HepG2 (cell line): ENCODE measurements around the gene SLC39A8. TPM values are rescaled to one million over a fixed set of nuclear protein-coding genes. Genes with fewer than 3 reads are reported as not detected.

Source experiments
- ATAC-seq: fragments of 200-7000 bp; cut with Tn5 transposase; 3 replicates; pipeline ENCODE4 v1.9.1; 2020; ENCODE audit warnings: mild to moderate bottlenecking, moderate library complexity
- BruUV-seq: library from RNA; stranded (reverse); fragments of 400-500 nt; replicated peaks from 2 replicates; lab custom pipeline; 2021; lab: Mats Ljungman, UMichigan
- CTCF ChIA-PET: fragments of 300-600 bp; formaldehyde crosslinking; extraction: SDS; loops from one replicate; lab custom pipeline; 2021; ENCODE audit warnings: low total read pairs, inconsistent platforms, low intra/inter-chr PET ratio; lab: Yijun Ruan, JAX
- POLR2A ChIA-PET: fragments of 350-600 bp; sonication (Branson Sonifier 250); formaldehyde crosslinking; loops from one replicate; lab custom pipeline; 2020; ENCODE audit warnings: antibody characterized with exemption, inconsistent platforms; lab: Yijun Ruan, JAX
- DNase-seq: peaks from one replicate; pipeline ENCODE4 v3.0.0-alpha.2; 2015; ENCODE audit warnings: low spot score
- FAIRE-seq: peaks from 3 replicates; lab custom pipeline; 2011; peaks lifted over from hg19 to GRCh38; lab: Jason Lieb, UNC
- H2AFZ ChIP-seq: one replicate; pipeline ENCODE4 v1.6.1; 2011; ENCODE audit warnings: low read length, inconsistent platforms
- H3K27ac ChIP-seq: fragments of 300-600 bp; 3 replicates; pipeline ENCODE4 v1.8.0; 2011; ENCODE audit warnings: mixed run types, mild to moderate bottlenecking, mixed read lengths, low read length, inconsistent platforms; ENCODE audit not compliant: insufficient read depth; ENCODE audit errors: extremely low read length
- H3K27me3 ChIP-seq, 2 experiments: fragments of 200-600 bp in 1 of 2; 2 replicates in 1 of 2; 3 replicates in 1 of 2; pipeline versions ENCODE4 v1.6.0 to v1.8.0; 2011; ENCODE audit warnings: low read length in 2 of 2, mild to moderate bottlenecking in 2 of 2, moderate library complexity in 2 of 2, inconsistent platforms in 1 of 2; ENCODE audit not compliant: insufficient read depth in 2 of 2, control insufficient read depth in 1 of 2
- H3K36me3 ChIP-seq, 2 experiments: fragments of 200-600 bp in 1 of 2; replicated peaks in 1 of 2; 2 replicates in 1 of 2; 3 replicates in 1 of 2; pipeline versions ENCODE4 v1.5.1 to v1.8.0; 2011; ENCODE audit warnings: low read length in 2 of 2, inconsistent platforms in 1 of 2; ENCODE audit not compliant: insufficient read depth in 2 of 2, control insufficient read depth in 1 of 2
- H3K4me1 ChIP-seq: 2 replicates; pipeline ENCODE4 v1.5.1; 2012; ENCODE audit warnings: low read length, inconsistent platforms; ENCODE audit not compliant: insufficient read depth
- H3K4me2 ChIP-seq: 2 replicates; pipeline ENCODE4 v1.6.0; 2011; ENCODE audit warnings: low read depth, low read length, inconsistent platforms
- H3K4me3 ChIP-seq, 3 experiments: fragments of 200-600 bp in 1 of 3; sonication (generic), shearing (Covaris generic) in 1 of 3; replicated peaks in 1 of 3; 2 replicates each; pipeline ENCODE4 v1.5.1; 2011 to 2016; ENCODE audit warnings: low read length in 3 of 3, inconsistent platforms in 2 of 3, low read depth in 2 of 3, mild to moderate bottlenecking in 2 of 3, control low read depth in 1 of 3, mixed read lengths in 1 of 3; ENCODE audit not compliant: insufficient read depth in 1 of 3
- H3K79me2 ChIP-seq: one replicate; pipeline ENCODE4 v1.6.1; 2011; ENCODE audit warnings: low read length, inconsistent platforms; ENCODE audit not compliant: insufficient read depth
- H3K9ac ChIP-seq: 2 replicates; pipeline ENCODE4 v1.6.0; 2011; ENCODE audit warnings: mild to moderate bottlenecking, low read depth, low read length, inconsistent platforms; ENCODE audit not compliant: insufficient read depth
- H3K9me3 ChIP-seq: 2 replicates; pipeline ENCODE4 v1.5.1; 2012; ENCODE audit warnings: mild to moderate bottlenecking, low read length
- H4K20me1 ChIP-seq: 2 replicates; pipeline ENCODE4 v1.6.0; 2011; ENCODE audit warnings: inconsistent platforms, mild to moderate bottlenecking, low read length, moderate library complexity; ENCODE audit not compliant: insufficient read depth
- BRD4 ChIP-seq: sonication (generic); formaldehyde crosslinking; IDR thresholded peaks from 2 replicates; pipeline ENCODE4 v1.4.0; 2020; ENCODE audit warnings: missing genetic modification reagents
- CEBPB ChIP-seq: IDR thresholded peaks from 2 replicates; pipeline ENCODE4 v1.6.1; 2011; ENCODE audit warnings: low read depth, low read length, improper control_type of control experiment, borderline replicate concordance
- CHCHD3 ChIP-seq: sonication (generic); formaldehyde crosslinking; IDR thresholded peaks from 2 replicates; pipeline ENCODE4 v1.8.0; 2022; ENCODE audit warnings: mild to moderate bottlenecking, missing genetic modification reagents, moderate library complexity
- FOSL1 ChIP-seq: sonication (generic); formaldehyde crosslinking; IDR thresholded peaks from 2 replicates; pipeline ENCODE4 v1.9.0; 2021; ENCODE audit warnings: missing genetic modification reagents, borderline replicate concordance
- HDAC2 ChIP-seq: sonication (generic); formaldehyde crosslinking; IDR thresholded peaks from 2 replicates; pipeline ENCODE4 v1.4.0; 2020; ENCODE audit warnings: missing genetic modification reagents
- KDM6A ChIP-seq: IDR thresholded peaks from 2 replicates; pipeline ENCODE4 v1.6.1; 2016; ENCODE audit warnings: low read depth
- MAFG ChIP-seq: sonication (generic); formaldehyde crosslinking; IDR thresholded peaks from 2 replicates; pipeline ENCODE4 v1.5.1; 2020; ENCODE audit warnings: mild to moderate bottlenecking, missing genetic modification reagents
- MAFK ChIP-seq, 2 experiments: IDR thresholded peaks in 1 of 2; conservative IDR thresholded peaks in 1 of 2; 2 replicates each; pipeline ENCODE4 v1.6.1; 2011; ENCODE audit warnings: improper control_type of control experiment in 2 of 2, low read length in 2 of 2
- NFE2L2 ChIP-seq: fragments of 150-350 bp; IDR thresholded peaks from 2 replicates; pipeline ENCODE4 v1.6.1; 2014; ENCODE audit warnings: low read length
- NFIC ChIP-seq: IDR thresholded peaks from 2 replicates; pipeline ENCODE4 v1.6.1; 2012; ENCODE audit warnings: mild to moderate bottlenecking, low read length, inconsistent platforms
- SP140L ChIP-seq: sonication (generic); formaldehyde crosslinking; IDR thresholded peaks from 2 replicates; pipeline ENCODE4 v1.4.0; 2020; ENCODE audit warnings: missing genetic modification reagents, borderline replicate concordance
- TGIF2 ChIP-seq: IDR thresholded peaks from 2 replicates; pipeline ENCODE4 v1.6.1; 2016; ENCODE audit warnings: control low read depth, missing compliant biosample characterization
- ZFP90 ChIP-seq: sonication (generic); formaldehyde crosslinking; IDR thresholded peaks from 2 replicates; pipeline ENCODE4 v1.8.0; 2022; ENCODE audit warnings: missing genetic modification reagents, mild to moderate bottlenecking, inconsistent platforms, borderline replicate concordance
- ZFX ChIP-seq: sonication (generic); formaldehyde crosslinking; IDR thresholded peaks from 2 replicates; pipeline ENCODE4 v1.4.0; 2020; ENCODE audit warnings: mild to moderate bottlenecking, low read depth, missing genetic modification reagents, moderate library complexity
- ZFY ChIP-seq: sonication (generic); formaldehyde crosslinking; IDR thresholded peaks from 2 replicates; pipeline ENCODE4 v1.4.0; 2020; ENCODE audit warnings: missing genetic modification reagents
- ZNF282 ChIP-seq: fragments of 450-650 bp; IDR thresholded peaks from 2 replicates; pipeline ENCODE4 v1.6.1; 2018; ENCODE audit not compliant: partially characterized antibody
- ZNF510 ChIP-seq: sonication (generic); formaldehyde crosslinking; IDR thresholded peaks from 2 replicates; pipeline ENCODE4 v1.4.0; 2020; ENCODE audit warnings: low read depth, mild to moderate bottlenecking, missing genetic modification reagents
- ZNF563 ChIP-seq: sonication (generic); formaldehyde crosslinking; IDR thresholded peaks from 2 replicates; pipeline ENCODE4 v1.8.0; 2022; ENCODE audit warnings: mild to moderate bottlenecking, moderate library complexity, missing genetic modification reagents
- ZNF660 ChIP-seq: sonication (generic); formaldehyde crosslinking; IDR thresholded peaks from 2 replicates; pipeline ENCODE4 v1.5.1; 2020; ENCODE audit warnings: mild to moderate bottlenecking, low read depth, missing genetic modification reagents, borderline replicate concordance
- WGBS: methylation state at CpG from one replicate; pipeline ENCODE4 v1.1.6; 2017; ENCODE audit warnings: low lambda C conversion rate; 5-methylcytosine and 5-hydroxymethylcytosine counted together
- in situ Hi-C: cut with HindIII; loops from 2 replicates; pipeline ENCODE4 v1.10.0; 2017; ENCODE audit warnings: low pct_unique_long_range_greater_than_20kb; ENCODE audit not compliant: extremely low pct_ligation_motif_present
- intact Hi-C: fragments of 100-400 bp; cut with micrococcal nuclease; formaldehyde crosslinking; loops from one replicate; pipeline ENCODE4 v1.10.0; 2022; ENCODE audit not compliant: unreplicated experiment
- polyA plus RNA-seq, 8 experiments: library from polyadenylated mRNA; depleted of rRNA in 3 of 8; stranded (reverse) in 7 of 8; unstranded in 1 of 8; fragments of >200 nt; fragmentation: Illumina TruSeq in 4 of 8; extraction: Trizol in 4 of 8; gene quantifications; 2 replicates each; pipeline versions ENCODE4 v1.2.1 to v1.2.3, GENCODE V29; 2011 to 2016; ENCODE audit warnings: low read depth in 4 of 8, missing spikeins in 1 of 8, mixed read lengths in 1 of 8; ENCODE audit not compliant: insufficient read depth in 1 of 8
- total RNA-seq, 5 experiments: library from RNA; depleted of rRNA; stranded (reverse); fragments of >200 nt; fragmentation: Illumina TruSeq; extraction: Trizol; gene quantifications; 2 replicates each; pipeline ENCODE4 v1.2.3, GENCODE V29; 2016; ENCODE audit warnings: low read depth in 1 of 5
- TF ChIP-seq, protein P1 (sequence below): sonication (generic); formaldehyde crosslinking; IDR thresholded peaks from 2 replicates; pipeline ENCODE4 v1.4.0; 2020; ENCODE audit warnings: missing genetic modification reagents
- TF ChIP-seq, protein P2 (sequence below): IDR thresholded peaks from 2 replicates; pipeline ENCODE4 v1.6.1; 2018; ENCODE audit warnings: missing genetic modification reagents

Gene SLC39A8
- total and polyA plus RNA-seq, 2 of the 13 experiments (the other 11 are each of a cell fraction or from before 2014, with no cell fraction given) = 0.22 to 0.38 TPM

DNA sequence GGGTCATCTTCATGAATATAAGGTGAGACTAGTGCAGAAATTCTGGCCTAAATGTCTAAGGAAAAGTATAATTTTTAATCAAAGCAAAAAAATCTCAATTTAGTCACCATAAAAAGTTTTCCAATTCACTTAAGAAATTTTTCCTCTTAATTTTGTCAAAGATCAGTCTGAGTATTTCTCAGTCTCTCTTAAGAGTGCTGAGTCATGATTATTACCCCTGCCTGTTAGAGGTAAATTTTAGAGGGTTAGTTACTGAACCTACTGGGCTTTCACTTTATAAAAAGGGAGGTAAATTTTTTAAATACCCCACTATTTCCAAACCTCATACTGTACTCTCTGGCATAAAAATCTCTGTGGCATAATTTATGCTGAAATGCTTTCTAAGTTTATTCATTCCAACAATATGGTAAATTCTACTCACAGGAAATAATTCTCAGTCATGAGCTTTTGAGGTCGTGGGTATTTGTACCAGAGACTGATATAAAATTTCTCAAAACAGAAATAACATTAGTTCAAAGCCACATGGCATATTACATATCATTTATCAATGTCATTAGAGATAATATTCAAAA is 122.4 kb downstream of the SLC39A8 start (continued):
- TF ChIP-seq, protein P1, sequence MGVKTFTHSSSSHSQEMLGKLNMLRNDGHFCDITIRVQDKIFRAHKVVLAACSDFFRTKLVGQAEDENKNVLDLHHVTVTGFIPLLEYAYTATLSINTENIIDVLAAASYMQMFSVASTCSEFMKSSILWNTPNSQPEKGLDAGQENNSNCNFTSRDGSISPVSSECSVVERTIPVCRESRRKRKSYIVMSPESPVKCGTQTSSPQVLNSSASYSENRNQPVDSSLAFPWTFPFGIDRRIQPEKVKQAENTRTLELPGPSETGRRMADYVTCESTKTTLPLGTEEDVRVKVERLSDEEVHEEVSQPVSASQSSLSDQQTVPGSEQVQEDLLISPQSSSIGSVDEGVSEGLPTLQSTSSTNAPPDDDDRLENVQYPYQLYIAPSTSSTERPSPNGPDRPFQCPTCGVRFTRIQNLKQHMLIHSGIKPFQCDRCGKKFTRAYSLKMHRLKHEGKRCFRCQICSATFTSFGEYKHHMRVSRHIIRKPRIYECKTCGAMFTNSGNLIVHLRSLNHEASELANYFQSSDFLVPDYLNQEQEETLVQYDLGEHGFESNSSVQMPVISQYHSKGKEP (CRISPR knock-in tag) = no peak
- TF ChIP-seq ZFX (CRISPR knock-in tag) (no peak), ZFP90 (no peak), KDM6A (CRISPR knock-in tag) (no peak), NFE2L2 (peak; percentile 76), MAFK (conservative IDR thresholded peaks at IDR 0.05 in 1 of 2, IDR thresholded peaks at IDR 0.05 in 1 of 2; ENCODE audit: low read length in 2 of 2) (peak; percentile 87 to 96), ZNF282 (no peak)

DNA sequence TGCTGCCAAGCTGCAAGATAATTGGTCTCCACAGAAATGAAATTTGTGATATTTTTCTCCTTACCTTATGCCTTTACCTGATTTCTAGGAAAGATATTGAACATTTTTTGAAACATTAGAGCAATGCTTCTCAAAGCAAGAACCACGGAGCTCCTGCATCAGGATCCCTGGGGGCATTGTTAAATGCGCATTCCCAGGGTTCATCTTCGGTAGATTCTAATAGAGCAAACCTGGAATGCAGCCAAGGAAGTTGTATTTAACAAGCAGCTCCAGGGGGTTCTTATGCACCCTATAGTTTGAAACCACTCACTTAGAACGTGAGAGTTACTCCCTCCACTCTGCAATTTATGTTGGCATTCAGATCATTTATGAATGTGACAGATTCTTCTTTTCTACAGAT is 126.2 kb downstream of the SLC39A8 start:
- no TSS peak for BruUV-seq
- Histone ChIP-seq H4K20me1 (no peaks in the 10 kb centered on the region), H3K4me2 (no peak overlapping the region), H3K27ac (no peak overlapping the region), H3K9ac (no peak overlapping the region), H3K36me3 (no peaks in the 10 kb centered on the region), H3K4me3 (no peak overlapping the region), H3K27me3 (no peaks in the 10 kb centered on the region; a peak in 1 of 5 replicates), H2AFZ (no peak overlapping the region), H3K79me2 (no peaks in the 10 kb centered on the region), H3K4me1 (no peaks in the 10 kb centered on the region), H3K9me3 (no peaks in the 10 kb centered on the region)
- DNase-seq (no peak), FAIRE-seq (no peak), ATAC-seq (no peak)
- TF ChIP-seq ZNF660 (CRISPR knock-in tag) (no peak), MAFG (no peak), ZNF563 (CRISPR knock-in tag) (no peak), FOSL1 (CRISPR knock-in tag) (no peak), SP140L (CRISPR knock-in tag) (no peak), ZNF510 (no peak), BRD4 (CRISPR knock-in tag) (no peak), NFIC (no peak), TGIF2 (CRISPR knock-in tag) (no peak), HDAC2 (CRISPR knock-in tag) (no peak), CHCHD3 (no peak), CEBPB (no peak), ZFY (CRISPR knock-in tag) (no peak)
- TF ChIP-seq, protein P2, sequence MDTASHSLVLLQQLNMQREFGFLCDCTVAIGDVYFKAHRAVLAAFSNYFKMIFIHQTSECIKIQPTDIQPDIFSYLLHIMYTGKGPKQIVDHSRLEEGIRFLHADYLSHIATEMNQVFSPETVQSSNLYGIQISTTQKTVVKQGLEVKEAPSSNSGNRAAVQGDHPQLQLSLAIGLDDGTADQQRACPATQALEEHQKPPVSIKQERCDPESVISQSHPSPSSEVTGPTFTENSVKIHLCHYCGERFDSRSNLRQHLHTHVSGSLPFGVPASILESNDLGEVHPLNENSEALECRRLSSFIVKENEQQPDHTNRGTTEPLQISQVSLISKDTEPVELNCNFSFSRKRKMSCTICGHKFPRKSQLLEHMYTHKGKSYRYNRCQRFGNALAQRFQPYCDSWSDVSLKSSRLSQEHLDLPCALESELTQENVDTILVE = no peak
- in situ Hi-C loops = no loop called here
- CTCF ChIA-PET = no interaction called here
- POLR2A ChIA-PET = no interaction called here
- intact Hi-C loops = no loop called here
- whole genome bisulfite sequencing = 11% methylated on average over 4 of the region's 4 CpGs
